HL-60 (cell line): ENCODE results near the gene PLBD2.
A peak's percentile ranks its signal among the peaks of the same experiment; 100 is the strongest.

Experiments
- DNase-seq, 2 experiments: peaks; one replicate each; pipeline ENCODE4 v3.0.0-alpha.2; 2010 to 2020; ENCODE audit warnings: low read depth in 1 of 2, low spot score in 1 of 2
- H3K27ac ChIP-seq: fragments of 250-450 bp; sonication (Bioruptor Pico); replicated peaks from 2 replicates; pipeline ENCODE4 v1.5.1; 2020; ENCODE audit warnings: mild to moderate bottlenecking, moderate library complexity
- H3K27me3 ChIP-seq: fragments of 250-450 bp; sonication (Bioruptor Pico); 2 replicates; pipeline ENCODE4 v1.5.1; 2021; ENCODE audit warnings: mild to moderate bottlenecking, moderate library complexity; ENCODE audit not compliant: insufficient read depth, poor library complexity, severe bottlenecking
- H3K4me3 ChIP-seq: replicated peaks from 2 replicates; pipeline ENCODE4 v1.5.1; 2011; ENCODE audit warnings: mild to moderate bottlenecking, control low read depth, low read length; ENCODE audit not compliant: insufficient read depth
- CTCF ChIP-seq: IDR thresholded peaks from one replicate; pipeline ENCODE4 v1.5.1; 2011; ENCODE audit warnings: low read length, control low read depth, inconsistent platforms; ENCODE audit not compliant: insufficient read depth
- GABPA ChIP-seq: IDR thresholded peaks from 2 replicates; pipeline ENCODE4 v1.6.1; 2012; ENCODE audit warnings: low read depth
- POLR2AphosphoS5 ChIP-seq: IDR thresholded peaks from 2 replicates; pipeline ENCODE4 v1.6.1; 2012; ENCODE audit warnings: low read depth
- REST ChIP-seq: IDR thresholded peaks from 2 replicates; pipeline ENCODE4 v1.6.1; 2012; ENCODE audit warnings: low read depth; ENCODE audit not compliant: insufficient replicate concordance
- SPI1 ChIP-seq: IDR thresholded peaks from 2 replicates; pipeline ENCODE4 v1.6.1; 2012; ENCODE audit warnings: low read depth, mild to moderate bottlenecking, borderline replicate concordance

PLBD2 gene

GRCh38 chr12:113405694-113406093 is 47.3 kb downstream of the PLBD2 start:
- DNase-seq: no peak
- TF ChIP-seq SPI1 (no peak), CTCF (no peak), GABPA (no peak), POLR2AphosphoS5 (no peak), REST (no peak)
- no peaks in the 10 kb centered on the region for H3K27me3 ChIP-seq
- no peak overlapping the region for H3K4me3 ChIP-seq
- no peak overlapping the region for H3K27ac ChIP-seq

- peak overlapping the region; percentile 64 for H3K27ac ChIP-seq
- peak in 1 of 2 experiments; percentile 46 for DNase-seq
These were observed 49.7 kb downstream of the PLBD2 start for GRCh38 chr12:113407931-113408600.

DNA sequence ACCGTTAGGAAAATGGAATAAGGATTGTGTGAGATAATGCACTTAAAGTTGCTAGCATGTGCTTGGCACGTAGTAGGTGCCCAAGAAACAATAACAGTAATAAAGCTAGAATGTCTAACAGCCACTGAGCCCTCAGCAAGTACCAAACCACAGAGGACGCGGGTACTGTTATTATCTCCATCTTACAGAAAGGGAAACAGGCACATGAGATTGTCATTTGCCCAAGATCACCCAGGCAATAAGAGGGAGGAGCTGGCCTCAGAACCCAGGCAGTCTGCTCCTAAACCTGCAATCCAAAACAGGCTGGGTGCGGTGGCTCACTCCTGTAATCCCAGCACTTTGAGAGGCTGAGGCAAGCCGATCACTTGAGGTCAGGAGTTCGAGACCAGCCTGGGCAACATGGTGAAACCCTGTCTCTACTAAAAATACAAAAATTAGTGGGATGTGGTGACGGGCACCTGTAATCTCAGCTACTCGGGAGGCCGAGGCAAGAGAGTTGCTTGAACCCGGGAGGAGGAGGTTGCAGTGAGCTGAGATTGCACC is 50.4 kb downstream of the PLBD2 start:
- H3K27ac ChIP-seq: peak overlapping the region; percentile 64; the same call in 1 of the 2 replicates
- no peak overlapping the region for H3K4me3 ChIP-seq
- DNase-seq: no peak
- TF ChIP-seq GABPA: no peak
- no peaks in the 10 kb centered on the region for H3K27me3 ChIP-seq

More at GRCh38 chr12:113407931-113408600, 49.7 kb downstream of the PLBD2 start:
- Histone ChIP-seq H3K4me3 (no peak overlapping the region), H3K27me3 (no peaks in the 10 kb centered on the region)
- TF ChIP-seq POLR2AphosphoS5: no peak

- Histone ChIP-seq H3K4me3 (no peak overlapping the region), H3K27me3 (no peaks in the 10 kb centered on the region), H3K27ac (no peak overlapping the region)
- no peak for TF ChIP-seq REST
- no peak for DNase-seq
These were observed 51.2 kb downstream of the PLBD2 start for GRCh38 chr12:113409462-113410124.

DNA sequence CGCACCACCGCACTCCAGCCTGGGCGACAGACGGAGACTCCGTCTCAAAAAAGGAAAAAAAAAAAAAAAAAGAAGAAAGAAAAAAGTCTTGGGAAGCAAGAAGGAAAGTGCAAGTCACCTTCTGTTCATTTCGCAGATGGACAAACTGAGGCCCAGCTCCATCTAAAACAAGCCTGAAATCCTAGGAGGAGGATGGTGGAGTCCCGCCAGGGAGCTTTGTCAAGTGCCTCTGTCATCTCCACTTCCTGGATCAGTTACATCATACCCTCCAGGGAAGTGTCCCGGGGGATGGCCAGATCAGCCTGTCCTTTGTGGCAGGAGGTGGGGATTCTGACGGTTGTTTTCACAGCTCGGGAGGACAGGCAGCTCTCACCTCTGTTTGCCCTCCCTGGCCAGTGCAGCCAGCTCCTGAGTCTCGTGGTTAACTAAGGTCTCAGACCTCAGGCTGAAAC is 55.1 kb downstream of the PLBD2 start:
- DNase-seq: peak in 1 of 2 experiments; percentile 39

More for the DNA sequence above, 55.1 kb downstream of the PLBD2 start:
- Histone ChIP-seq H3K27ac (no peak overlapping the region), H3K4me3 (no peak overlapping the region), H3K27me3 (no peaks in the 10 kb centered on the region)
- TF ChIP-seq REST: no peak
- no peak for TF ChIP-seq GABPA
- no peak for TF ChIP-seq SPI1
- no peak for TF ChIP-seq CTCF
- TF ChIP-seq POLR2AphosphoS5: no peak
